ENCODE measurements around the gene MBD5. TPM values are rescaled to one million over a fixed set of nuclear protein-coding genes. Genes with fewer than 3 reads are reported as not detected.
A peak's percentile ranks its signal among the peaks of the same experiment; 100 is the strongest.

Gene MBD5
- polyA plus RNA-seq, 1 donor, result 52.6 TPM

- no peak for DNase-seq
These were observed 197.6 kb downstream of the MBD5 start for GRCh38 chr2:148218326-148219075.

- DNase-seq, result no peak
These were observed 200.3 kb downstream of the MBD5 start for GRCh38 chr2:148221166-148221565.

GRCh38 chr2:148221926-148222325, 201.0 kb downstream of the MBD5 start:
- no peak for DNase-seq

- no peak for DNase-seq
These were observed 211.0 kb downstream of the MBD5 start for GRCh38 chr2:148231858-148232257.

GRCh38 chr2:148234143-148234542, 213.3 kb downstream of the MBD5 start:
- DNase-seq, result no peak

- no peak for DNase-seq
These were observed 217.0 kb downstream of the MBD5 start for GRCh38 chr2:148237911-148238310.

GRCh38 chr2:148238561-148238960, 217.7 kb downstream of the MBD5 start:
- no peak for DNase-seq

- no peak for DNase-seq
These were observed 219.9 kb downstream of the MBD5 start for GRCh38 chr2:148240838-148241237.

- DNase-seq, result no peak
These were observed 223.9 kb downstream of the MBD5 start for GRCh38 chr2:148244593-148245292.

- no peak for DNase-seq
These were observed 231.1 kb downstream of the MBD5 start for GRCh38 chr2:148251993-148252392.

GRCh38 chr2:148252646-148253045, 231.8 kb downstream of the MBD5 start:
- DNase-seq, result no peak

GRCh38 chr2:148253685-148254084, 232.8 kb downstream of the MBD5 start:
- DNase-seq, result no peak

GRCh38 chr2:148255929-148256328, 235.0 kb downstream of the MBD5 start:
- no peak for DNase-seq

- DNase-seq, result no peak
These were observed 236.4 kb downstream of the MBD5 start for GRCh38 chr2:148257276-148257675.

- no peak for DNase-seq
These were observed 237.2 kb downstream of the MBD5 start for GRCh38 chr2:148258124-148258523.

- no peak for DNase-seq
These were observed 238.8 kb downstream of the MBD5 start for GRCh38 chr2:148259674-148260073.

GRCh38 chr2:148263890-148264289, 243.0 kb downstream of the MBD5 start:
- DNase-seq, result no peak

- peak; percentile 10 for DNase-seq
These were observed 252.3 kb downstream of the MBD5 start for GRCh38 chr2:148273158-148273691.

- DNase-seq, result no peak
These were observed 258.3 kb downstream of the MBD5 start for GRCh38 chr2:148279216-148279615.

- no peak for DNase-seq
These were observed 261.3 kb downstream of the MBD5 start for GRCh38 chr2:148282201-148282600.

- no peak for DNase-seq
These were observed 271.5 kb downstream of the MBD5 start for GRCh38 chr2:148292431-148292830.

GRCh38 chr2:148298196-148298595, 277.3 kb downstream of the MBD5 start:
- DNase-seq, result no peak

GRCh38 chr2:148299616-148300015, 278.7 kb downstream of the MBD5 start:
- no peak for DNase-seq

GRCh38 chr2:148300544-148300943, 279.7 kb downstream of the MBD5 start:
- DNase-seq, result no peak
